ENCODE results near the gene ZBTB8OS.
"Not testable (repeated sequence)": the region's sequence is repeated elsewhere in the genome, so short reads cannot be mapped to it uniquely, and the experiment has no call there.

ZBTB8OS gene

DNA sequence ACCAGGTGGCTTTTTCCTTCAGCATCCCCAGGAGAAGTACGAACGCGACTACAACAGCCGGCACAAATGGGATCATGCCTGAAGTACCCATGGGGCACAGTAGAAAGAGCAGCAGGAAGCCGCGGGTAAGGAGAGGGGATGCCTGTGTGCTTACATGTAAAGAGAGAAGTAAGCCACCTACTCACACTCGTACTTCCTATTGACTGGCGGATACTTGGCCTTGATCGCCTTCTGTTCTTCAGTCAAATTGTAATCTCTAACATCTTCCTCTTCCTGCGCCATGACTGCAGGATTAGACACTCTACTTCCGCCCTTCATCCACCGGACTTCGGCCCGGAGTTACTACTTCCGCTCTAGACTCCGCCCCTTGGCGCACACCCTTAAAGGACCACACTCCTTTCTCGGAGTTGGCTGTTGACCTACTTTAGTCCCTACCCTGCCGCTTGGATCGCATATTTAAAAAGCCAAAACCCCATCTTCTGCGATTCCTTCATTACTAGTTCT is at the start of gene ZBTB8OS:
Gene ZBTB8OS (minus strand): TSS at position 303 of the 504 bp plus-strand sequence. CDS start 21 bp downstream, at position 282.
- DNase-seq (ENCODE audit: low spot score), result peak; percentile 92

DNA sequence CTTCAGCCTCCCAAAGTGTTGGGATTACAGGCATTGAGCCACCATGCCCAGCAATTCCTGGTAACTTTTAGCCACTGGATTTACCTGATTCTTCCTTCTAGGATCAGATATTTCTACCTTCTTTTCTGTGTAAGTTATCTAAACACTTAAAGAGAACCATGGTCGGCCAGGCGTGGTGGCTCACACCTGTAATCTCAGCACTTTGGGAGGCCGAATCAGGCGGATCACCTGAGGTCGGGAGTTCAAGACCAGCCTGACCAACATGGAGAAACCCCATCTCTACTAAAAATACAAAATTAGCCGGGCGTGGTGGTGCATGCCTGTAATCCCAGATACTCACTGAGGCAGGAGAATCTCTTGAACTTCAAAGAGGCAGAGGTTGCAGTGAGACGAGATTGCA is 46.6 kb upstream of the ZBTB8OS start:
- not testable (repeated sequence) for DNase-seq (ENCODE audit: low spot score)

GRCh38 chr1:32696041-32696440 is 45.7 kb upstream of the ZBTB8OS start:
- no peak for DNase-seq (ENCODE audit: low spot score)

GRCh38 chr1:32695098-32695904 is 45.0 kb upstream of the ZBTB8OS start:
- DNase-seq (ENCODE audit: low spot score), result no peak

DNA sequence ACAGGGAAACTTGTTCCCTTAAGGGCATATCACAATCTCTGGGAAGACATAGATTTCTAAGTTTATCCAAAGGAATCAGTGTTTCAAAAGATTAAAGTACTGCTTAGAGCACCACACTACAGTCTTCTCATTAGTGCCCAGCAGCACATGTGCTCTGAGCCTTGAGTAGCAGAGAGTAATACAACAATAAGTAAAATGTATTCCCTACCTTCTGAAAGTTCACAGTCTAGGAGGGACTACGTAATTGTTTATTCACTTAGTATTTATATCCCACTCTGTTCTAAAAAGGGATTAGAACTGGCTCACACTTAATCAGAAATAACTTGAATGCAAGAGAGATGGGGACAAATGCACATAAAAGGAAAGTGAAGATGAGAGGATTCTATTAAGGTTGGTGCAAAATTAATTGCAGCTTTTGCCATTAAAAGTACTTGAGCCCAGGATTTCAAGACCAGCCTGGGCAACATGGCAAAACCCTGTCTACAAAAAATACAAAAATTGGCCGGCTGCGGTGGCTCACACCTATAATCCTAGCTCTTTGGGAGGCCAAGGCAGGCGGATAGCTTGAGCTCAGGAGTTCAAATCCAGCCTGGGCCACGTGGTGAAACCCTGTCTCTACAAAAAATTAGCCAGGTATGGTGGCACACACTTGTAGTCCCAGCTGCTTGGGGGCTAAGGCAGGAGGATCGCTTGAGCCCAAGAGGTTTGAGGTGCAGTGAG is 43.3 kb upstream of the ZBTB8OS start:
- no peak for DNase-seq (ENCODE audit: low spot score)

- no peak for DNase-seq (ENCODE audit: low spot score)
Measured at GRCh38 chr1:32686387-32686786, 36.0 kb upstream of the ZBTB8OS start.

DNA sequence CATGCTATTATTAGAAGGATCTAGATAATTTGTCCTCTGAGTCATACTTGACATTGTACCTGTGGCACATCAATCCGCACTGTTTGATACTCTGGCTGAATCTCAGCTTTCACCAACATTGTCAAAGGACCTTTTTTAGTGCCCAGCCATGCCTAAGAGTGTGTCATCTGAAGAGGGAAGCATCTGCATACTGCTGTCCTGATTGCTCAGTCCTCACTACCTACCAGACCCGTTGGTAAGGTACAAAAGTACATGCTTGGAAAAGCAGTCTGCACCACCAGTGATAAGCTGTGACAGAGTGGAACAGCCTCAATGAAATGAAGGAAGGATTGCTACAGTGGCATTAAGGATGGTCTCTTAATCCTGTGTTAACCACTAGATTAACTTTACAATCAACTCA is 35.1 kb upstream of the ZBTB8OS start:
- DNase-seq (ENCODE audit: low spot score), result no peak

GRCh38 chr1:32684167-32684811 is 33.9 kb upstream of the ZBTB8OS start:
- no peak for DNase-seq (ENCODE audit: low spot score)

GRCh38 chr1:32683397-32683796 is 33.0 kb upstream of the ZBTB8OS start:
- DNase-seq (ENCODE audit: low spot score), result no peak

GRCh38 chr1:32681999-32682398 is 31.6 kb upstream of the ZBTB8OS start:
- no peak for DNase-seq (ENCODE audit: low spot score)

DNA sequence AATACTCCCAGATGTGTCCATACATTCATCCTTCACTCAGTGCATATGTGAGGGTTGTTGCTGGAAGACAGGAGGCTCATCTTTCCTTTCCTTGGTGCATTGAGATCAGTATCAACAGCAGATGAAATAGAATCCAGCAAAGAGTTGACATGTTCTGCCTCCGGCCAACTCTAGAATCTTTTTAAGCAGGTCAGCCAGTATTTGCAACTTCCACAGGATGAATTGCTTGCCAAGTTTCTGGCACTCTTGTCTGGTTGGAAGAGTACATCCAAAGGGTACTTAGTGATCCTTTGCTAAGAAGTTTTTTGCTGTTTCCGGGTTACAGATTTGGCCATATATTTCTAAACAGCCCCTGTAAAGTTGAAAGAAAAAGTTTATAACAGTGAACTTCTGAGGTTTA is 31.2 kb upstream of the ZBTB8OS start:
- no peak for DNase-seq (ENCODE audit: low spot score)

DNA sequence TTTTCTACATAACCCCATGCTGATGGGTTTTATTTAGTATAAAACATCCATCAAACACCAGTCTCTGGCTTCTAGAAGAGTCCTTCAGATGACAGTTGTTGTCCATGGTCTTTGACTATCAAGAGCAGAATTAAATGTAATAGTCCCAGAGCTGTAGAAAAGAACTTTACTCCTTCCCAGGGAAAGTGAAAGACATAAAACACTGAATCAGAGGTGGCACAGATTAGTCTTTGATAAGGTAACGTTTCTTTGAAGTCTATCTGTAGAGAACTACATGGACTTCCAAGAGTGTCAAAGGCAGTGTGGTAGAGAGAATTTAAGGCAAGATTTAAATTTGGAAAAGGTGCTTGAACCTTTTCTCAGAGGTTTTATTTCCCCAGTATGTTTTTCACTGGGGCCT is 30.3 kb upstream of the ZBTB8OS start:
- DNase-seq (ENCODE audit: low spot score), result no peak

DNA sequence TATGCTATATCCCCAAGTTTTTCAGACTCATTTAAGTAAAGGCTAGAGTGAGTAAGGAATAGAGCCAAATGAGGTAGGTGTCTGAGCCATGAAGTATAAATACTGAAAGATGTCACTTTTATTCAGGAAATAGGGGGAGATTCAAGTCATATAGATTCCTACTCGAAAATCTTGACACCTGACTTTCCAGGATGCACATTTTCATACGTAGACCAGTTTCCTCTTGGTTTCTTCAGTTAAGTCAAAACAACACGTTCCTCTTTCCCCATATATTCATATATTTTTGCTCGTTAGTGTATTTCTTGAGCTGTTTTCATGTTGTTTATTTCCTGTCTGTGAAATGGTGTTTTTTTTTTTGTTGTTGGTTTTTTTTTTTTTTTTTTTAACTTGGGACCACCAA is 29.6 kb upstream of the ZBTB8OS start:
- DNase-seq (ENCODE audit: low spot score), result not testable (repeated sequence)

- no peak for DNase-seq (ENCODE audit: low spot score)
Measured at GRCh38 chr1:32676945-32677344, 26.6 kb upstream of the ZBTB8OS start.

GRCh38 chr1:32668716-32669115 is 18.4 kb upstream of the ZBTB8OS start:
- not testable (repeated sequence) for DNase-seq (ENCODE audit: low spot score)

GRCh38 chr1:32666901-32667566 is 16.7 kb upstream of the ZBTB8OS start:
- DNase-seq (ENCODE audit: low spot score), result no peak

DNA sequence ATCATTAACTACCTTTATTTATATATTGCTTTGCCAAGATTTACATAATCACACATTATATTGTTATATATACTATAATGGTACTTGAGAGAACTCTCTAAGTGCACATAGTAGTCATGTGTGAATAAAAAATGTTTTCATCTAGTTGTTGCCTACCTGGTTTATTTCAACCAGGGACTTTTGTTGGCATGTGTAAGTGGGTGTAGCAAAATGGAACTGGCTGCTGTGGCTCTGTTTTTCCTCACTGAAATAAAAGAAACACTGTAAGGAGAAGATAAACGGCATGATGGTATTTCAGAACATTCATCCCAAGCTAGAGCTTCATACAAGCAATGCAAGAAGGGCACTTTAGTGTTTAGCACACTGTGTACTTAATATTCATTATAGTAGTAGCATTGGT is 15.6 kb upstream of the ZBTB8OS start:
- DNase-seq (ENCODE audit: low spot score), result no peak

- DNase-seq (ENCODE audit: low spot score), result no peak
Measured at GRCh38 chr1:32659581-32659980, 9.2 kb upstream of the ZBTB8OS start.

- no peak for DNase-seq (ENCODE audit: low spot score)
Measured at GRCh38 chr1:32652244-32652962, 2.1 kb upstream of the ZBTB8OS start.

DNA sequence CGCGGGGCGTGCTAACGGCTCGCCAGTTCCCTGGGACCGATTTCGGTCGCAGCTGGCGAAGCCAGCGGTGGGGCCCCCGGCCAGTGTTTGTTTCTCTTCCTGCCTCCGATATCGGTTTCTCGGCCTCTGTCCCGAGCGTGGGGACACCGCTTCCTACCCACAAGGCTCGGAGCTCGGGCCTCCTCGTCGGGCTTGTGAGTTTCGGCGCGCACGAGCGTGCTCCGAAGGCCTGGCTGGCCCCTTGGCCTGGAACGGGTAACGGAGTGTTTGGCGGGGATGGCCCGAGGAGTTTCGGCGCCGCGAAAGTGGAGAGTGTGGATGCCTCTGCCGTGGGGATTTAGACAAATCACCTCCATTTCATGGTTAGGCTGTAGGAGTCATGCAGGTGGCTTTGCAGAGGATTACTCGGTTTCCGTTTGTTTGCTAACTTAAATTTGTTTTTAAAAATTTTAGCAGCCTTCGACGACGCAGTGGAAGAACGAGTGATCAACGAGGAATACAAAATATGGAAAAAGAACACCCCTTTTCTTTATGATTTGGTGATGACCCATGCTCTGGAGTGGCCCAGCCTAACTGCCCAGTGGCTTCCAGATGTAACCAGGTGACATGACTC is 1.2 kb upstream of the ZBTB8OS start:
- no peak for DNase-seq (ENCODE audit: low spot score)
